A673 (cell line): ENCODE data around the gene PLA2G4C. TPM values are rescaled to one million over a fixed set of nuclear protein-coding genes. Genes with fewer than 3 reads are reported as not detected.

Experiments used
- BruUV-seq: library from RNA; stranded (reverse); fragments of 400-500 nt; replicated peaks from 2 replicates; lab custom pipeline; 2021; lab: Mats Ljungman, UMichigan
- CTCF ChIA-PET: fragments of 300-600 bp; sonication (Branson Sonifier 250); formaldehyde crosslinking; loops from one replicate; lab custom pipeline; 2022; ENCODE audit warnings: antibody characterized with exemption; lab: Charles Lee
- POLR2A ChIA-PET: fragments of 300-600 bp; sonication (Branson Sonifier 250); formaldehyde crosslinking; loops from one replicate; lab custom pipeline; 2022; ENCODE audit warnings: antibody characterized with exemption; ENCODE audit not compliant: low non-redundant PET; lab: Charles Lee
- DNase-seq: peaks from one replicate; pipeline ENCODE4 v3.0.0-alpha.2; 2015; ENCODE audit warnings: low spot score
- H3K27ac ChIP-seq: fragments of 200-600 bp; sonication (generic); 2 replicates; pipeline ENCODE4 v1.5.1; 2016; ENCODE audit warnings: mixed run types, low read depth, mild to moderate bottlenecking, mixed read lengths, antibody characterized with exemption, low read length; ENCODE audit not compliant: poor library complexity, severe bottlenecking
- H3K27me3 ChIP-seq: fragments of 200-600 bp; sonication (generic); replicated peaks from 2 replicates; pipeline ENCODE4 v1.6.1; 2017; ENCODE audit warnings: mixed run types, low read depth, mild to moderate bottlenecking, mixed read lengths, antibody characterized with exemption, low read length; ENCODE audit not compliant: insufficient read depth, poor library complexity
- H3K36me3 ChIP-seq: fragments of 200-600 bp; sonication (generic); 2 replicates; pipeline ENCODE4 v1.6.1; 2016; ENCODE audit warnings: mixed run types, mild to moderate bottlenecking, mixed read lengths, antibody characterized with exemption, low read length; ENCODE audit not compliant: insufficient read depth, poor library complexity, severe bottlenecking
- H3K4me1 ChIP-seq: fragments of 200-600 bp; sonication (generic); 2 replicates; pipeline ENCODE4 v1.6.1; 2017; ENCODE audit warnings: mixed run types, mild to moderate bottlenecking, mixed read lengths, antibody characterized with exemption, low read length; ENCODE audit not compliant: insufficient read depth, poor library complexity, severe bottlenecking
- H3K4me3 ChIP-seq: fragments of 200-600 bp; sonication (generic); 2 replicates; pipeline ENCODE4 v1.5.1; 2016; ENCODE audit warnings: low read depth, mixed run types, mild to moderate bottlenecking, mixed read lengths, low read length; ENCODE audit not compliant: poor library complexity, severe bottlenecking
- H3K9me3 ChIP-seq: fragments of 200-600 bp; sonication (generic); 2 replicates; pipeline ENCODE4 v1.6.1; 2016; ENCODE audit warnings: mixed run types, low read depth, mild to moderate bottlenecking, mixed read lengths, antibody characterized with exemption, low read length; ENCODE audit not compliant: poor library complexity, severe bottlenecking
- CTCF ChIP-seq: fragments of 300-800, 200-600 bp; sonication (generic); conservative IDR thresholded peaks from 2 replicates; pipeline ENCODE4 v1.5.1; 2017; ENCODE audit warnings: low read depth, mild to moderate bottlenecking, antibody characterized with exemption, low read length, moderate library complexity, mixed read lengths
- EZH2 ChIP-seq: fragments of 200-600 bp; sonication (generic); IDR thresholded peaks from 2 replicates; pipeline ENCODE4 v1.6.1; 2017; ENCODE audit warnings: borderline replicate concordance, low read depth, mild to moderate bottlenecking, mixed read lengths, antibody characterized with exemption, low read length; ENCODE audit not compliant: poor library complexity, severe bottlenecking
- intact Hi-C: fragments of 100-400 bp; cut with micrococcal nuclease; formaldehyde crosslinking; loops from one replicate; pipeline ENCODE4 v1.10.0; 2022; ENCODE audit not compliant: unreplicated experiment
- total RNA-seq: library from RNA; stranded (reverse); gene quantifications from 2 replicates; pipeline ENCODE4 v1.2.3, GENCODE V29; 2021

Gene PLA2G4C
- total RNA-seq, 1 experiment from 2014 or later: 8.2 TPM

- Histone ChIP-seq H3K4me3 (no peak overlapping the region), H3K27me3 (no peaks in the 10 kb centered on the region), H3K9me3 (no peaks in the 10 kb centered on the region), H3K27ac (no peak overlapping the region), H3K4me1 (no peaks in the 10 kb centered on the region), H3K36me3 (peaks cover 59% of the 10 kb centered on the region)
- ChIA-PET CTCF (interaction anchor here (0.7 kb wide), 1 partner anchor 27 kb away, joined by 9 read pairs; no protein-coding TSS in a partner anchor), POLR2A (no interaction called here)
- intact Hi-C loops: no loop called here
- TF ChIP-seq EZH2 (no peak), CTCF (no peak)
- DNase-seq: no peak
- no TSS peak for BruUV-seq
Measured at GRCh38 chr19:48118131-48118517, 7.5 kb upstream of the PLA2G4C start.

- no TSS peak for BruUV-seq
- peaks cover 54% of the 10 kb centered on the region for H3K36me3 ChIP-seq
- no peaks in the 10 kb centered on the region for H3K4me1 ChIP-seq
- DNase-seq: no peak
- no peaks in the 10 kb centered on the region for H3K9me3 ChIP-seq
- ChIA-PET CTCF (no interaction called here), POLR2A (no interaction called here)
- H3K27me3 ChIP-seq: no peaks in the 10 kb centered on the region
- intact Hi-C loops: no loop called here
- no peak for TF ChIP-seq EZH2
- 0 out of 2 replicates have a peak, but pooled peaks have one; percentile 22 for TF ChIP-seq CTCF
- no peak overlapping the region for H3K27ac ChIP-seq
- H3K4me3 ChIP-seq: no peak overlapping the region
Measured at GRCh38 chr19:48117515-48118130, 7.0 kb upstream of the PLA2G4C start.

- POLR2A ChIA-PET: no interaction called here
- no peak for DNase-seq
- Histone ChIP-seq H3K36me3 (peaks cover 25% of the 10 kb centered on the region), H3K27ac (no peak overlapping the region), H3K9me3 (no peaks in the 10 kb centered on the region), H3K4me1 (no peaks in the 10 kb centered on the region), H3K4me3 (no peak overlapping the region), H3K27me3 (no peaks in the 10 kb centered on the region)
- CTCF ChIA-PET: no interaction called here
- TF ChIP-seq CTCF (no peak), EZH2 (no peak)
- intact Hi-C loops: loop anchor here (5.0 kb wide), 1 partner anchor 139 kb away; no protein-coding TSS in a partner anchor
- BruUV-seq: no TSS peak
Measured at GRCh38 chr19:48113190-48113917, 2.7 kb upstream of the PLA2G4C start.
